OCI-LY3 (cell line): ENCODE data around the gene IRGC.

ENCODE experiments used
- H2AFZ ChIP-seq: fragments of 200-600, 300-600 bp; shearing (Covaris generic); 2 replicates; pipeline ENCODE4 v1.6.0; 2014; ENCODE audit warnings: antibody characterized with exemption, low read depth, low read length
- H3K27ac ChIP-seq: fragments of 200-600, 300-600 bp; sonication (generic); 2 replicates; pipeline ENCODE4 v1.5.1; 2014; ENCODE audit warnings: mild to moderate bottlenecking, low read length, moderate library complexity, mixed read lengths
- H3K27me3 ChIP-seq: fragments of 200-600, 300-600 bp; sonication (generic); 2 replicates; pipeline ENCODE4 v1.6.1; 2014; ENCODE audit warnings: low read depth, low read length, mixed read lengths
- H3K36me3 ChIP-seq: fragments of 200-600, 300-600 bp; sonication (generic); replicated peaks from 2 replicates; pipeline ENCODE3; 2014; ENCODE audit warnings: low read depth, low read length, mixed read lengths
- H3K4me1 ChIP-seq: fragments of 300-600, 200-600 bp; sonication (generic); 2 replicates; pipeline ENCODE4 v1.6.1; 2014; ENCODE audit warnings: low read length, mixed read lengths
- H3K4me2 ChIP-seq: fragments of 200-600, 300-600 bp; sonication (generic); 2 replicates; pipeline ENCODE4 v1.6.1; 2014; ENCODE audit warnings: low read length, mixed read lengths
- H3K4me3 ChIP-seq: fragments of 300-600, 200-600 bp; sonication (generic); 2 replicates; pipeline ENCODE4 v1.5.1; 2014; ENCODE audit warnings: antibody characterized with exemption, mild to moderate bottlenecking, low read length, moderate library complexity
- H3K79me2 ChIP-seq: fragments of 300-600, 200-600 bp; shearing (Covaris generic); 2 replicates; pipeline ENCODE4 v1.6.1; 2014; ENCODE audit warnings: mild to moderate bottlenecking, low read length, mixed read lengths
- H3K9ac ChIP-seq: fragments of 300-600, 200-600 bp; shearing (Covaris generic); 2 replicates; pipeline ENCODE4 v1.6.0; 2014; ENCODE audit warnings: mild to moderate bottlenecking, low read length, moderate library complexity
- H3K9me3 ChIP-seq: fragments of 200-600, 300-600 bp; shearing (Covaris generic); 2 replicates; pipeline ENCODE4 v1.6.1; 2014; ENCODE audit warnings: low read length, mixed read lengths; ENCODE audit not compliant: insufficient read depth
- H4K20me1 ChIP-seq: fragments of 200-600, 300-600 bp; sonication (generic); 2 replicates; pipeline ENCODE4 v1.6.1; 2016; ENCODE audit warnings: low read length, mixed read lengths; ENCODE audit not compliant: insufficient read depth
- EZH2phosphoT487 ChIP-seq: fragments of 200-600 bp; shearing (Covaris generic); IDR thresholded peaks from 2 replicates; pipeline ENCODE4 v1.6.1; 2018; ENCODE audit warnings: antibody characterized with exemption, mixed run types, low read depth
- TF ChIP-seq, protein P1 (sequence below): fragments of 200-600, 300-600 bp; sonication (generic); IDR thresholded peaks from 2 replicates; pipeline ENCODE4 v1.5.1; 2014; ENCODE audit warnings: antibody characterized with exemption, low read length, low read depth

IRGC gene

DNA sequence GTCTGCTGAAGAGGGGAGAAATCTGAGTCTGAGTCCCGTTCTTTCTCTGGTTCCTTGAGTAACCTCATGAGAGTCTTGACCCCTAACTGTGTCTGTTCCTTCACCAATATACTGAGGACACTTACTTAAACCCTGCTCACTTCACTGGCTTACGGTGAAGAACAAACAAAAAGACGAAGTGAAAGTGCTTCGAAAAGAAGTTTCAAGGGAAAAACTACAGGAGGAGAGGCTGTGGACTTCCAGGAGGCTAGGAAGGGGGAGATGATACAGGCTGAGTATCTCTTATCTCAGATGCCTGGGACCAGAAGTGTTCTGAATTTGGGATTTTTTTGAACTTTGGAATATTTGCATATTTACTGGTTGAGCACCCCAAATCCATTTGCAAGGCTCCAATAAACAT, 32.8 kb downstream of the IRGC start:
- H3K9ac ChIP-seq, result peak overlapping the region; percentile 56; the same call in 1 of the 2 replicates
- no peaks in the 10 kb centered on the region for H3K9me3 ChIP-seq
- H2AFZ ChIP-seq, result no peak overlapping the region
- H3K4me2 ChIP-seq, result peak overlapping the region; percentile 54
- H3K27ac ChIP-seq, result peak overlapping the region; percentile 66
- H4K20me1 ChIP-seq, result no peaks in the 10 kb centered on the region
- H3K36me3 ChIP-seq, result peaks cover 76% of the 10 kb centered on the region
- peaks cover 19% of the 10 kb centered on the region for H3K79me2 ChIP-seq
- no peaks in the 10 kb centered on the region for H3K27me3 ChIP-seq
- peaks cover 74% of the 10 kb centered on the region for H3K4me1 ChIP-seq
- TF ChIP-seq, protein P1, sequence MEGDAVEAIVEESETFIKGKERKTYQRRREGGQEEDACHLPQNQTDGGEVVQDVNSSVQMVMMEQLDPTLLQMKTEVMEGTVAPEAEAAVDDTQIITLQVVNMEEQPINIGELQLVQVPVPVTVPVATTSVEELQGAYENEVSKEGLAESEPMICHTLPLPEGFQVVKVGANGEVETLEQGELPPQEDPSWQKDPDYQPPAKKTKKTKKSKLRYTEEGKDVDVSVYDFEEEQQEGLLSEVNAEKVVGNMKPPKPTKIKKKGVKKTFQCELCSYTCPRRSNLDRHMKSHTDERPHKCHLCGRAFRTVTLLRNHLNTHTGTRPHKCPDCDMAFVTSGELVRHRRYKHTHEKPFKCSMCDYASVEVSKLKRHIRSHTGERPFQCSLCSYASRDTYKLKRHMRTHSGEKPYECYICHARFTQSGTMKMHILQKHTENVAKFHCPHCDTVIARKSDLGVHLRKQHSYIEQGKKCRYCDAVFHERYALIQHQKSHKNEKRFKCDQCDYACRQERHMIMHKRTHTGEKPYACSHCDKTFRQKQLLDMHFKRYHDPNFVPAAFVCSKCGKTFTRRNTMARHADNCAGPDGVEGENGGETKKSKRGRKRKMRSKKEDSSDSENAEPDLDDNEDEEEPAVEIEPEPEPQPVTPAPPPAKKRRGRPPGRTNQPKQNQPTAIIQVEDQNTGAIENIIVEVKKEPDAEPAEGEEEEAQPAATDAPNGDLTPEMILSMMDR, result no peak
- TF ChIP-seq EZH2phosphoT487, result no peak
- H3K4me3 ChIP-seq, result peak overlapping the region; percentile 25; the same call in 1 of the 2 replicates

DNA sequence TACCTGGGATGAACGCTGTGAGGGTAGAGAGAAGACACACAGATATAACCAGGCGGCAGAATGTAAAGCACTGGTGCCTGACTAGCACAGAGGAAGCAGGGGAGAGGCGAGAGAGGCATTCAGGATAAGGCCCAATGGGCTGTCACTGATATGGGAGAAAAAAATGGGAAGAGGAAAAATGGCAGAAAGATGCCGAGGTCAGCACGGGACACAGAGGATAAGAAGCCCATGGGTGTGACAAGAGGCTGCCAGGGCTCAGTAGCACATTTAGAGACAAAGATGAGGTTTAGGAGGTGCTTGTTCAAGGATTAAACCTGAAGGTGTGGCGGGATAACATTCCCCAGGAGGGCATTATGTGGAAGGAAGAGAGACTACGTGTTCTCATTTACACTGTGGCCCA, 33.3 kb downstream of the IRGC start:
- no peaks in the 10 kb centered on the region for H3K9me3 ChIP-seq
- peaks cover 71% of the 10 kb centered on the region for H3K36me3 ChIP-seq
- H3K27ac ChIP-seq, result peak overlapping the region; percentile 66
- H3K4me1 ChIP-seq, result peaks cover 74% of the 10 kb centered on the region
- H4K20me1 ChIP-seq, result no peaks in the 10 kb centered on the region
- peaks cover 19% of the 10 kb centered on the region for H3K79me2 ChIP-seq
- no peaks in the 10 kb centered on the region for H3K27me3 ChIP-seq
- H3K4me3 ChIP-seq, result peak overlapping the region; percentile 25; the same call in 1 of the 2 replicates
- H3K9ac ChIP-seq, result peak overlapping the region; percentile 56; the same call in 1 of the 2 replicates
- no peak overlapping the region for H2AFZ ChIP-seq
- peak overlapping the region; percentile 54 for H3K4me2 ChIP-seq
- TF ChIP-seq EZH2phosphoT487, result no peak
- TF ChIP-seq, protein P1, result no peak

DNA sequence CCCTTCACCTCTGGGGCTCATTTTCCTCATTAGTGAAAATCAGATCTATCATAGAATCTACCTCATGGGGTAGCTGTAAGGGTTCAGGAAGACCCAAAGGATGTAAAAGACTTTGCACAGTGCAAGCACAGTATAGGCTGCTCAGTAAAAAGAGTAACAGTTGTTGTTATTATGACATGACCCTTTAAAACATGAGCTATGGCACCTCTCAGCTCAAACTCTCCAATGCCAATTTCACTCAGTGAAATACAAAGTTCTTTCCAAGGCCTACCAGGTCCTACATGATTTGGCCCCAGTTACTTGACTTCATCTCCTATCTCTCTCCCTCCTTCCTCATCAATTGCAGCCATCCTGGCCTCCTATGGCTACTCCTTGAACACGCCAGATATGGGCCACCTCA, 34.0 kb downstream of the IRGC start:
- Histone ChIP-seq H3K4me2 (no peak overlapping the region), H4K20me1 (no peaks in the 10 kb centered on the region), H3K36me3 (peaks cover 63% of the 10 kb centered on the region)

DNA sequence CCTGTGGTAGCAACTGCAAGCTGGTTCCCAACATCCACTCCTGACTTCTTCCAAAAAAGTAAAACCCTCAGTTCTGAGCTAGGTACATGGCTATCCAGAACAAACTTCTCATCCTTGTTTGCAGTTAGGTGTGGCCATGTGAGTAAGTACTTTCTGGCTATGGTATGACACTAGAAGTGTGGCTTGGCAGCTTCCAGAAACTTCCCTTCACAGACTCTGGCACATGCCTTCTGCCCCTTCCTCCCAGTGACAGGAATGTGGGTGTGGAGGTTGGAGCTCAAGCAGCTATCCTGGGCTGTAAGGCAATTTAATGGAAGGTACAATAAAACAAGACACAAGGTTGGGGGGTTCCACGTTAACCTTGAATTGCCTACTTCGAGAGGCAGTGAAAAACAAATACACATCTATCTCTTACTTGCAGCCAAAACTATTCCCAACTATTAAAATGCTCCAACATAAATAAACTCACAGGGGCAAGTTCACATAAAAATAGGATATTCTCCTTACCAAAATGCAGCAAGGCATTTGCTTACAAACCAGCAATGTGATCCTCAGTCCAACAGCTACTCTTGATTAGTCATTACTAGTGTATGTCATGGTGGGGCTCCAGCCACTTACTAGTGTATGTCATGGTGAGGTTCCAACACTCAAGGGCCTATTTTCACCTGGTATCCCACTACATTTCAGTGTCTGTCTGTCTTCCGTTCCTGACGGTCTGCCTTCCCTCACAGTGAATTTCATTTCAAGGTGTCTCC, 35.8 kb downstream of the IRGC start:
- no peaks in the 10 kb centered on the region for H3K9me3 ChIP-seq
- H3K9ac ChIP-seq, result no peak overlapping the region
- TF ChIP-seq EZH2phosphoT487, result no peak
- TF ChIP-seq, protein P1, result no peak
- no peaks in the 10 kb centered on the region for H3K27me3 ChIP-seq
- H2AFZ ChIP-seq, result no peak overlapping the region
- H3K27ac ChIP-seq, result peak overlapping the region; percentile 18; the same call in 1 of the 2 replicates
- peaks cover 60% of the 10 kb centered on the region for H3K36me3 ChIP-seq
- no peaks in the 10 kb centered on the region for H4K20me1 ChIP-seq
- no peak overlapping the region for H3K4me3 ChIP-seq
- peaks cover 33% of the 10 kb centered on the region for H3K79me2 ChIP-seq
- H3K4me1 ChIP-seq, result peaks cover 69% of the 10 kb centered on the region
- H3K4me2 ChIP-seq, result no peak overlapping the region

More for the DNA sequence above, 34.0 kb downstream of the IRGC start:
- H3K27ac ChIP-seq, result peak overlapping the region; percentile 2; the same call in 1 of the 2 replicates
- no peaks in the 10 kb centered on the region for H3K27me3 ChIP-seq
- no peak overlapping the region for H2AFZ ChIP-seq
- H3K9ac ChIP-seq, result no peak overlapping the region
- H3K4me3 ChIP-seq, result no peak overlapping the region
- TF ChIP-seq, protein P1, result no peak
- no peak for TF ChIP-seq EZH2phosphoT487
- H3K4me1 ChIP-seq, result peaks cover 70% of the 10 kb centered on the region
- no peaks in the 10 kb centered on the region for H3K9me3 ChIP-seq
- peaks cover 19% of the 10 kb centered on the region for H3K79me2 ChIP-seq
